Activated CD4-positive, alpha-beta T cell treated with anti-CD3 and anti-CD28 coated beads for 48 hours (primary cell): ENCODE results near the gene FBLN1.
"Not testable (repeated sequence)": the region's sequence is repeated elsewhere in the genome, so short reads cannot be mapped to it uniquely, and the experiment has no call there.

Experiments
- DNase-seq: peaks from one replicate; pipeline ENCODE4 v3.0.0-alpha.2; 2020

FBLN1 gene

DNA sequence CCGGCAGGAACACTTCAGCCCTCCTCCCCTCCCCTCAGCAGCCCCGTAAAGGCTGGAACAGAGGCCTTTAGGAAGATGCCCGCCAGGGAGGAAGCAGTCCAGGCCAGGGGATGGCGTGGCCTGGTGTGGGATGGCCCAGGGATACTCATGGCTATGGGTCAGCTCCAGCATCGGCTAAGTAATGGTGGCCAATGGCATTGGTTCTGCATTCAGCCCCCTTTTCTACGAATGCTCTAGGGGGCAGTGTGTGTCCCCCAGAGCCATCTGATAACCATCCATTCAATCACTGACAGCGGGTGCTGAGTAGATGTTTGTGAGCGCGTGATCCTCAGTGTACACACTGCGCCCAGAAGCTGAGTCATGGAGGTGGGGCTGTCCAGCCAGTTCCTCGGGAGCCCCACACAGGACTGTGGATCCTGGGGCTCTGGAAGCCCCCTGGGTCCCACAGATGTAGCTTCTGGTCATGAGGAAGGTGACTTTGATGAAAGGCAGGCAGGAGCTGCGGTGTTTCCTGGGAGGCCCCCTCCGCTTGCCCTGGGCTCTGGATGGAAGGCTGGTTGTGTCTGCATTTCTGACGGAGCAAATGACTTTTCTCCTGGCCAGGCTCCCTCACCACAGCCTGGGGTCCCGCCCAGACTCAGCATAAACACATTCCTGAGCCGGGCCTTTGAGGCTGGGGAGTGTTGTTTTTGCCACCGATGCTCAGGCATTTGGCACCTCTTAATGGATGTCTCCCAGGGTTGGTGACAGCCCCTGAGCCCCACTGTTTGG, 46.5 kb downstream of the FBLN1 start:
- DNase-seq, result no peak

- DNase-seq, result no peak
Measured at GRCh38 chr22:45549762-45550378, 47.2 kb downstream of the FBLN1 start.

- no peak for DNase-seq
Measured at GRCh38 chr22:45550416-45550815, 47.7 kb downstream of the FBLN1 start.

GRCh38 chr22:45550891-45551290, 48.2 kb downstream of the FBLN1 start:
- DNase-seq, result no peak

- DNase-seq, result no peak
Measured at GRCh38 chr22:45551310-45552016, 48.8 kb downstream of the FBLN1 start.

DNA sequence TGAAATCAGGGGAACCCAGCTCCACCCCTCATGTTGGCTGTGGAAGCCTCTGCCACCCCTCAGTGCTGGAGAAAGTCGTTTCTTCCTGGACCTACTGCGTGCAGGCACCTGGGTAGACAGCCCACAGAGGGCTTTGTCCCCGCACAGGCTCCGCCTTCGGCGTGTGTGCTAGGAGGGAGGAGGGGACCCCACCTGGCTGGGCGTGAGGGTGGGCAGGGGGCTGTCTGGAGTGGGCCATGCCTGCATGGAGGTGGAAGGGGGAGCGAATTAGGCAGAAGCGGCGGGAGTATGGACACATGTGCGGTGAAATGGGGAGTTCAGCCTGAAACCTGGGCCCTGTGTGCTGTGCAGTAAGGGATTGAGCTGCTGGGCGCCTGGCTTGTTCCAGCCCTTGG, 49.3 kb downstream of the FBLN1 start:
- no peak for DNase-seq

DNA sequence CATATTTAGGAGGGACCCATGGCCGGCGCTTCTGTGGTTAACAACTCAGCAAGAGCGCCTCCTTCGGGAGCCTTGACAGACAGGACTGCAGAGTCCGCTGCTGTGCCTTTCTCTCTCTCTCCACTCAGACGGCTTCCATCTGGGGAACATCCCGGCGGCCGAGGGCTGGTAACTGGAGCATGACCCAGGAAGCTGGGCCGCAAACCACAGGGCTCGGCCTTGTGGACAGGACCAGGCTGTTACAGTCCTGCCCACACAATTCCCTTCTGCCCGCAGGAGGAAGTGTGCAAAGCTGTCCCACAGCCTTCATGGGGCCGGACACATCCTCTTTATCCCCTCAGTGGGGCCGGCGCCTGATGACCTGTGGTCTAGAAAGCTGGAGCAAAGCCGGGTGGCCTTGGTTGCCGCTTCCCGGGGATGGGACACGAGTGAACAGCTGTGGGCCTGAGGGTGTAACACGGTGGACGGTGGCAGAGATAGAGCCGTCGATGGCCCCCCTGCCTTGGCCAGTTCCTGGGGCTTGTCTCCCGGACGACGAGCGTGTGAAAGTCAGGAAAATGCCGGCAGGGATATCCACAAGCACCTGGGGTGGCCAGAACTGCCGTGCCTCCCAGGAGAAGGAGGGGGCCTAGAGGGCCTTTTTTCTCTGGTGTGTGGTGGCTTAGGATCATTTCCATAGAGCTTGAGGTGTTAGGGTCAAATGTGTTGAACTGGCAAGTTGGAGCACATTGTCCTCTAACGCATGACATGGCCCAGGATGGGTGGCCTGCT, 50.1 kb downstream of the FBLN1 start:
- no peak for DNase-seq

DNA sequence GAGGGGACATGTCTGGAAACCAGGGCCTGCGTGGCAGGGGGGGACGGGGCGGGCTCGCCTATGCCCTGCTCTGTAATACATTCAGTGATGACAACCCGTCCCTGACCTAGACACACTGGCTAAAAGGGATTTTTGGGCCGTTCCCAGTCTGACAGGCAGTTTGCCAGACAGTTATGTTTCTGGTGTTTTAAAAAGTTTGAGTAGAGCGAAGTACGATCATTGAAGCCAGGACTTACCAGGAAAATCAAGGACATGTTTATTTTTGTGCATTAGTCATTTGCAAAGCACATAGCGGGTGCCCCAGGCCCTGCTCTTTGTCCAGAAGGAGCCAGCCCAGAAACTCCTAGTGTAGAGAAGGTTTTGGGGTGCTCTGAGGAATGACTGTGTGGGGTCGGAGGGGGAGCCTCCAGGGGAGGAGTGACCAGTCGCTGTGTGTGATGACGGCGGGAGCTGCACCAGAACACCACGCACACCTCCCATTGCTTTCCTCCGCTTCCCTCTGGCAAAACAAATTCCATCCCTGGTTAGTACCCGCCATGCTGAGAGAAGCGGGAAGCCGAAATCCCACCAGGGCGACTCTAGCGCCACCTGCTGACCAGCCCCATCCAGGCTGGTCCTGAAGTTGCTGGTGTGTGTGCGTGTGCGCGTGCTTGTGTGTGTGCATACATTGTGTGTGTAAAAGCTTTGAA, 50.8 kb downstream of the FBLN1 start:
- DNase-seq, result peak; percentile 76

- DNase-seq, result no peak
Measured at GRCh38 chr22:45554040-45554406, 51.3 kb downstream of the FBLN1 start.

- no peak for DNase-seq
Measured at GRCh38 chr22:45554861-45555260, 52.2 kb downstream of the FBLN1 start.

GRCh38 chr22:45557926-45558325, 55.2 kb downstream of the FBLN1 start:
- not testable (repeated sequence) for DNase-seq

GRCh38 chr22:45560092-45560491, 57.4 kb downstream of the FBLN1 start:
- DNase-seq, result not testable (repeated sequence)

GRCh38 chr22:45560761-45561160, 58.1 kb downstream of the FBLN1 start:
- not testable (repeated sequence) for DNase-seq

GRCh38 chr22:45562102-45562501, 59.4 kb downstream of the FBLN1 start:
- DNase-seq, result no peak

- no peak for DNase-seq
Measured at GRCh38 chr22:45562537-45563361, 60.1 kb downstream of the FBLN1 start.

DNA sequence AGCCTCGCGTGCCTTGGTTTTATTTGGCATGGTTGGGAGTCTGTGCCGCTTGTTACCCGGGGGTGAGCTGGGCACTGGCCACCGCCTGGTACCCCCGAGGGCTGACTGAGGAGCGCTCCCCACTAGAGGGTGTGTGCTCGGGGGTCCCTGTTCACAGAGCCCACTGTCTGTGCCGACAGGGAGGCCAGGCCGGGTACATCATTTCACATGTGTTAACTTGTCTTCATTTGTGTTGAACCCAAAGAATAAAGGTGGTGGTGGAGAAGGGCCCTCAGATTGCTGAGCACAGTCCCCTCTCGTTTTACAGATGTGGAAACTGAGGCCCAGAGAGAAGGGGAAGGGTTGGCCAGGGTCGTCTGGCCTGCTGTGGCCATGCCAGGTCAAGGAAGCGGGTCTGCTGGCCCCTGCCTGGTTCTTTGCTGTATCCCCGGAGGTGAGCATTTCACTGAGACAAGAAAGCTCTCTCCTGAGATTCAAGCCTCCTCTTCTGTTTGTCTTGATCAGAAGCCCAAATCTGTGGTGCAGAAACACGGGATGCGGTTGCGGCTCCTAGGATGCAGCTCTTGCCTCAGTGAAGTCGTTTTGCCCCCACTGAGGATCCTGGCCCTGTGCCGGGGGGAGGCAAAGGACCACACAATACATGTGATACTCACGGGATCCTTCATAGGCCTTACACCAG, 60.8 kb downstream of the FBLN1 start:
- no peak for DNase-seq

GRCh38 chr22:45564349-45565030, 61.8 kb downstream of the FBLN1 start:
- DNase-seq, result no peak

DNA sequence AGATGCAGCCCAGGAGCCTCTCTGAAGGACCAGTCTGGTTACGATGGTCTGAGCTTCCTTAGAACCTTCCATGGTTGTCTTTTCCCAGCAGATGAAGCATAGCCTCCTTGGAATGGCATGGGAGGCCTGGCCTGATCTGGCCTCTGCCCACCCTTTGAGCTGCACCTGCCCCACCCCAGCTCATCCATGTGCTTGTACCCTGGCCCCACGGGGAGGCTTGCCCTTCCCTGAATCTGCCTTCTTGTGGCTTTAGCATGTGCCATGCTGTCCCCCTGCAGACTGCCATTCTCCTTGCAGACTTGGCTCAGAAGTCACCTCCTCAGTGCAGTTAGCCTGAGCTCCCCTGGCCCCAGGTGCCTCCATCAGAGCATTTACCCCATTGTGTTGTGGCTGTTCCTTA, 62.5 kb downstream of the FBLN1 start:
- DNase-seq, result no peak

DNA sequence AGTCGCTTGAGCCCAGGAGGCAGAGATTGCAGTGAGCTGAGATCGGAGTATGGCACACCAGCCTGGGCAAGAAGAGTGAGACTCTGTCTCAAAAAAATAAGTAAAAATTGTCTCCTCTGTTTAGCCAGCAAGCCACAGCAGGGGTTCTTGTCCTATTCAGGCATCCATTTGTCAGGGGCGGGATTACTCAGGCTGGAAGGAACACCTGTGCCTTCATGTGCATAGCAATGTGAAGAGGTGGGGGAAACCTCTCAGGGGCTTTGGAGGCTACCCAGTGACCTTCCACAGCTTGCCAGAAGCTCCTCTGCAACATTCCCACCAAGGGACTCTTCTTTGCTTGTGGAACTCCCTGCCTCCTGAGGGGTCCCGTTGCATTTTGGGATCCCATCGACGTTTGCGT, 63.3 kb downstream of the FBLN1 start:
- DNase-seq, result no peak

GRCh38 chr22:45568213-45568612, 65.5 kb downstream of the FBLN1 start:
- no peak for DNase-seq

- DNase-seq, result no peak
Measured at GRCh38 chr22:45571089-45571488, 68.4 kb downstream of the FBLN1 start.
